ENCODE data around the gene SPPL2B.

DNA sequence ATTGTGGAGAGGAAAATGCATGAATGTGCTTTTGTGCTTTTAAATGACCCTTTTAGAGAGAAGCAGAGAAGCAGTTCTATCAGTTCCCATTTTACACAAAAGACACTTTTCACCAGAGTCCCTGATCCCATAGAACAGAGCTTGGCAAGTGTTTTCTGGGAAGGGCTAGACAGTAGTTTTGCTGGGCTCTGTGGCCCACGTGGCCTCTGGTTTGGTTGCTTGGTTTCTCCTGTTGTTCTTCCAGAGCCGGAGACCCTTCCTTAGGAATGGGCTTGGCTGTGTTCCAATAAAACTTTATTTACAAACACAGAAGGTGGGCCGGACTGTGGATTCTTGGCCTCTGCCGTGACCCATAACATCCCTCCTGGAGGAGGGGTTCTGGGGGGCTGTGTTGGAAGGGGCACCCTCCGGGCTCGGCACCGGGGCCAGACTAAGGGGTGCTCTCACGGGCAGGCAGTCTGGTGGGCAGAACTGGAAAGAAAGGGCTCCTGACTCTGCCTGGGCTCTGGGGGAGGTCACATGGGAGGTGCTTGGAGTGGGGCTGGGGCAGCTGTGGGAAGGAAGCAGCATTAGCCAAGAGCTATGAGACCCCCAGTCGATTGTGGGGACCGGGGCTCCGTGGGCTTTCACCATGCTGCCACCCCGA is 3.2 kb downstream of the SPPL2B start:
- TF ChIP-seq EZH2phosphoT487 (IDR thresholded peaks at IDR 0.05; ENCODE audit: unreplicated experiment) (no peak), JUNB (IDR thresholded peaks at IDR 0.05; ENCODE audit: unreplicated experiment) (no peak)
